ENCODE measurements around the gene IDS.
"Not testable (repeated sequence)": the region's sequence is repeated elsewhere in the genome, so short reads cannot be mapped to it uniquely, and the experiment has no call there.

IDS gene

DNA sequence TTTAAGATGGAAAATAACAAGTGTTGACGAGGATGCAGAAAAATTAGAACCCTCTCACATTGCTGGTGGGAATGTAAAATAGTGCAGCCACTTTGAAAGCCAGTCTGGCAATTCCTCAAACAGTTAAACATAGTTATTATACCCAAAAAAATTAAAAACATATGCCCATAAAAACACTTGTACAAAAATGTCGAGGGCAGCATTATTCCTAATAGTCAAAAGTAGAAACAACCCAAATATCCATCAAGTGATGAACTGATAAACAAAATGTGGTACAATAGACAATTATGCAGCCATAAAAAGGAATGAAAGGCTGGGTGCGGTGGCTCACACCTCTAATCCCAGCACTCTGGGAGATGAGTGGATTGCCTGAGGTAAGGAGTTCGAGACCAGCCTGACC, 6.3 kb downstream of the IDS start:
- no peak for DNase-seq (ENCODE audit: low read depth)

DNA sequence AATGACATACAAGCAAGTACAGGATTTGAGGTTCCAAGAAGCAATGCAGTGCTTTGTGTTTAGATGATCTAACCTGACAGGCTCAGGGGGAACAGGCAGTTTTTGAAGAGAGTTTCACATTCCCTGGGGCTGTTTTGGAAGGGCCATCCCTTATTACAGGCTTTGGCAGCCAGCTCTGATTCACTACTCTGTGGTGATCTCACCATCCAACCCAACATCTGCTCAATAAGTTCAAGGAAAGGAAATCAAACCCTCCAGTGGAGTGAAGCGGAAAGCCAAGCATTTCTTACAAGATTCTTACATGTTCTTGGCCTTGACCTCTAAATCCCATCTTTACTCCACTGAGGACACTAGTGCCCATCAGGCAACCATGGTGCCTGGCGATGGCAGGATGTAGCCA, 7.5 kb downstream of the IDS start:
- DNase-seq (ENCODE audit: low read depth) = no peak

DNA sequence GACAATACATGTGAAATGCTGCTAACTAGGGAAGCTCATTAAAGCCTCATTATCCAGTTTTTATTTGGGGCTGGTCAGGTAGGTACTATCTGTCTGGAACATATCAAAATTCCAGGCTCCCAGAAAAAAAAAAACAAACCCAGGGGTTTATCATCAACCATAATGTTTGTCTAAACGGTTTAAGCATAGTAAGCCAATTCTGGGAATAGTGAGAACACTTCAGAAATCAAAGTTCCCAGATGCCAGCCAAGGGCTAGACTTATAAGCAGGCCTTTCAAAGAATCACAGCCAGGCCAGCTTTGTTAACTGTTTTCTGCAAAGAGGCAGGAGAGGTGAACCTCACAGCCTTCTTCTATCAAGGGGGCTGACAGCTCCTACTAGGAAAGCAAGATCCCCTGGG, 8.1 kb downstream of the IDS start:
- DNase-seq (ENCODE audit: low read depth) = no peak

DNA sequence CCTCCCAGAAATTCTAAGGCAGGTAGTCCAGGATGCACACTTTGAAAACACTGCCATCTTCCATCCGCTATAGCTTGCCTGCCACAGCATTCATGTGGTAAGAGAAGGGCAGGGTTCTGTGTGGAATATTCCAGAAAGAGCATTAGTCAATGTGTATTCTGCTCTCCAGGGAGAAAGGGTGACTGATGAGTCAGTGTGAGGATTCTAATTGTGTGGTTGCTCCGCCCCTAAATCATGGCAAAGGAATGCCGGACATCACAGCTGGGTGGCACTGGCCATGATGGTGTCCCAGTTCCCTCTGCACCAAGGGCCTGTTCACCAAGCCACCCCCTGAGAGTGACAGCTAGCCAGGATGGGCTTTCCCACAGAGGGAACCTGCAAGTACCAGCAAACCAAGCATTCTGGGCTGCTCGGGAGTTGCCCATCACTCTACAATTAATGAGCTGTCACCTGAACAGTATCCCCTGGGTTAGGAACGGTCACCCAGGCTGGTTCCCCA, 9.5 kb downstream of the IDS start:
- DNase-seq (ENCODE audit: low read depth) = no peak

DNA sequence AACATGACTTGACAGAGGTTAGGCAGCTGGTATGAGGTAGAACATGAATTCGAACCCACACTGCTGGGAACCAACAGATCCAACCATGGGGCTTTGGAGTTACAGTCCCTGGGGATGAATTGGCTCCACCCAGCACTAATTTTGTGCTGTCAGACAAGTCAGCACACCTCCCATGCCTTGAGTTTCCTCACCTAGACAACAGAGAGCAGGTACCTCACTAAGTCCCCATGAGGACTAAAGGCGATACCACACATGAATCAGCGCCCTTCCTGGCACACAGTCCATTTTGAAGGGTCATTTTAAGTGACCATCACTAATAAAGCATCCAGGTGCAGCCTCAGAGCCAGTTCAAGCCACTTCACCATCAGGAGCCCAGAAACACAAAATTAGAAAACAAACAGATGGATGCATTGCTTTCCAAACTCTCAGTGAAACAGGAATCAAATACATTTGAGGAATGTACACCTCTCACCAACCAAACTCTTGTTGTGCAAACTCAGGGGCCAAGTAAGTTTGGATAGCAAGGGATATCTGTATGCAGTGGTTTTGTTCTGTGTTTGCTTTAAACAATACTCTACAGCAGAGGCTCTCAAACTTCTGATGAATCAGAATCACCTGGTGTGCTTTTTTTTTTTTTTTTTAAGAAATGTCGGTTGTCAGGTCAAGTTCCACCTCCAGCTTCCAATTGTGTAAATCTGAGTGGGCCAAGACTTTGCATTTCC, 10.1 kb downstream of the IDS start:
- no peak for DNase-seq (ENCODE audit: low read depth)

DNA sequence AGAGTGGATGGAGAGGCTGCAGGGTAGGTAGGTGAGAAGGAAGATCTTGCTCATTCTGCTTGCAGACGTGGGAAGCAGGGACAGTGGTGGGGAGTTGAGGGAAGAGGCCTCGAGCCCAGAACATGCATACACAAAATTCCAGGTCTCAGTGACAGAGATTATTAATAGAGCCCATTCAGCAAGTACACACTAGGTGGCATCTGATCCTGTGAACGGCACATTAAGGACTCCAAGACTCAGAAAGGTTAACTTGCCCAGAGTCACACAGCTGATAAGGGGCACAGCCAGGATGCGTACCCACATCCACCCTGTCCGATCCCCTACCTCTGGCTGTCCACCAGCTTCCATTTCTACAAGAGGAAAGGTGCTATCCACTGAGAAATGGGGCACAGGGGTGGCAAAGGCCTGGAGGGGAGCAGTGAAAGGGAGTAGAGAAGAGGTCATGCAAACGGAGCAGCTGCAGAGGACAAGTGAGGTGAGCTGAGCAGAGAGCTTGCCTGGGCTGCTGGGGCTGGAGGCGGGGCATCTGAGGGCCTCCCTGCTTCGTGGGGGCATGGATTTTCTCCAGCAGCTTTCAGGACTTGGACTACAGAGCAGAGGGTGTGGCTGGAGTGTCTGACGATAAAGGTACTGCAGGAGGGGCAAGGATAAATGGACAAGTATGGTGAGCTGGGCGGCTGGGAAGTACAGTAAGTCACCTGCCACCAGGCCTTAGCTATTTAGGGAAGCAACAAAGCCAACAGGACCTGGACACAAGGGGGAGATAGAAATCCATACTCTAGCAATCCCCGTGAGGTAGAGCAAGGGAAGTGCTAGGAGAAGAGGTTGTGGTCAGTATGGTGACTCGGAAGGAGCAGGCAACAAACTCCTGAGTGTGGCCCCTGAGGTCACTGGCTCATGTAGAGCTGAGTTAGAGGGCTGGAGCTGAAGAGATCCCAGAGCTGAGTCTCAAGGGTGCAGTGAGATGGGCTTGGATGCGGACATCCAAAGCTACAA, 11.2 kb downstream of the IDS start:
- DNase-seq (ENCODE audit: low read depth) = no peak

DNA sequence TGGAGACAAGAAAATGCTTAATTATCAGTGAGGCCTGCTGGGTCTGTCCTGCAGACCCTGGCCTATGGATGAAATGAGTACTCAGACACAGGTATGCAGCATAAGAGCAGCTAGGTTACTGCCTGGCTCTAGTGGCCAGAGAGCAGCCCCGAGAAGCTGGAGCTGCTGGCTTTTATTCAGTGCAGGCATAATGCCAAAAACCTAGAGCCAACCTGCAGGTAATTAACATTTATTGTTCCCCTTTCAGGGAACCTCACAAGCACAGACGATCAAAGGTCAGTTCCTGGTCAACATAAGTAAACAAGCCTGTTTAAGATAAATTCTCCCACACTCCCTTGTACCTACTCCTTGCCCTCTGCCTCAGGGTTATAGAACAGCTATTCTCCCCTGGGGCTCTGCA, 13.3 kb downstream of the IDS start:
- DNase-seq (ENCODE audit: low read depth) = no peak

DNA sequence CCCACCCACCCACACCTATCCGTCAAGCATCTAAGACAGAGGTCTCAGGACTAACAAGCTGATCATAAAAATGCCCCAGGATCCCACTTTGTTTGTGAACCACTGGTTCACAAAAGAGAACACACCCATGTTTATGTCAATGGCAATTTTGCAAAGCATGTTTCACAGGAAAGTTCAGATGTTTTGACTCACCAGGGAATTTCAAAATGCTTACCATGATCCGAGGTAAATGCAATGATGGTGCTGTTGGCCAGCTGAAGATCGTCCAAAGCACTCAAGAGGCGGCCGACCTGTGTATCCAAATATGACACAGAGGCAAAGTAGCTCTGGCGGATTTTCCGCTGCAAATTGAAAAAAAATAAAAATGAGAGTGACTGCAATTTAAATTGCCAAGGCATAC, 15.0 kb downstream of the IDS start:
- DNase-seq (ENCODE audit: low read depth) = no peak

DNA sequence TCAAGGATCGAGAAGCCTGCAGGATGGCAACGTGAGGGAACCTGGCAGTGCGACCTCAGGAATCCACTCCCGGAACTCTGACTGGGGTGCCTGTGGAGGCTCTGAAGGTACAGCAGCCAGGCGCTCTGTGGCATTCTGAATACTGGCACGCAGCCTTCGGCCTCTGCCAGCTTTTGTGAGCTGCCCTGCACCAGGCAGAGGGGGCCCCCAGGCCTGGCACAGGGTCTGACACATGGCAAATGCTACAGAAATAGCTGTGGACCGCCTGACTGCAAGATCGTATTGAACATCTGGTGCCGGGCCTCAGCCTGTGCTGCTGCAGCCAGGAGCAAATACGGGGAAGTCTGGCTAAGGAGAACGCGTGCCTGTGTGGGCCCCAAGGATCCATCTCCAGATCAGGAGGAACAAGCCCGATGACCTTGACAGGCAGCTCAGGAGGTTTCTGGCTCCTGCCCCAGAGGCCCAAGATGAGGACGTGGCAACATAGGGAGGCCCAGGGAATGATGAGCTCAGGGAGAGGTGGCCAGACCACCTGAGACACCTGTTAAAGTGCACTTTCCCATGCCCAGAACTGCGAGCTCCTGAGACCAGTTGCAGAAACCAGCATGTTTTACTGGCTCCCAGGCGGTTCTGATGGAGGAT, 16.6 kb downstream of the IDS start:
- not testable (repeated sequence) for DNase-seq (ENCODE audit: low read depth)

DNA sequence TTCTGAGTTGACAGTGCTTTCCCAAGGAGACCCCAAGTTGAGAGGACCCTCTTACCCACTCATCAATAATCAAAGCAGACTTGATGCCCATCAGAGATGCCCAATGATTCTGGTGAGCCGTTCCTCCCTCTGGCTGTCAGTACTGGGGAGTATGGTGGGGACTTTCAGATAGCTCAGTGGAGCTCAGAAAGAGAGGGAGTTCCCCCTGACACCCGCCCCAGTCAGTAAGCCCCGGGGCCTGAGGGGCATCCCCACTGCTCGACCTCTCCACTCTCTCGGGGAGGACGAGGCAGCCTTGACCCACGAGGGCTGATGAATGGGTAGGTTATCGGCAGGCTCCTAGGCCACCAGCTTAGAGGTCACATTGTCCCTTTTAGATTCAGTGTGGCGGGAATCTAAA, 17.1 kb downstream of the IDS start:
- not testable (repeated sequence) for DNase-seq (ENCODE audit: low read depth)

DNA sequence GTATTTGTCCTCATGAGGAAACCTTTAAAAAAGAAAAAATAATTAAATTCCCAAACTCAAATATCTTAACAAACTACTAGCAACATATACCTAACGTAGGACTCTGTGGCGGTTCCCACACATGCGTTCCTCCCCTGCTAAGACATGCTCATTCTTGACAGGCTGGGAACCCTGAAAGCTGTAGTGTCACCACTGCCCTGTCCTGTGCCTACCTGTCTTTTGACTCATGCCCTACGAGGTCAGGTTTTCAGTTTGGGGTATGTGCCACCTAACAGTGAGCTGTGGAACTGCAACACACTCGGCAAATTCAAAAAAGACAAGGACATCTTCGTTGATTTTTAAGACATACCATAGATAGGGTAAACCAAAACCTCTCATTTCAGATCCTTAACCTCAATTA, 17.8 kb downstream of the IDS start:
- no peak for DNase-seq (ENCODE audit: low read depth)

DNA sequence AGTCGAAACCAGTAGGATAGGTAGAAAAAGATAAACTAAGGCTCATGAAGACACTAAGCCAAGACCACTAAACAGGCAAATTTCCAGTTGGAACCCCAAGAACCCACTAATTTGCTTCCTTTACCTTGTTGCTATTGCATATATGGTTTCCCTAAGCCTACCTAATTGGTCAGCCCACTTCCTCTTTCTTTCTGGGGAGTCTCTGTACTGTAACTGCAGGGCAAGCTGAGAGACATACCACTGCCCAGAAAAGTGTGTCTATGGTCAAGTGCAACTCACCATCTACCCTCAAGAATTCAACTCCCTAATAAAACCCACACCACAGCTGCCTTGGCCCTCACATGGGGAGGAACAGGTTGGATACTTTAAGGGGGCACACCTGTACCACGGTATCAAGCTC, 28.6 kb downstream of the IDS start:
- no peak for DNase-seq (ENCODE audit: low read depth)

DNA sequence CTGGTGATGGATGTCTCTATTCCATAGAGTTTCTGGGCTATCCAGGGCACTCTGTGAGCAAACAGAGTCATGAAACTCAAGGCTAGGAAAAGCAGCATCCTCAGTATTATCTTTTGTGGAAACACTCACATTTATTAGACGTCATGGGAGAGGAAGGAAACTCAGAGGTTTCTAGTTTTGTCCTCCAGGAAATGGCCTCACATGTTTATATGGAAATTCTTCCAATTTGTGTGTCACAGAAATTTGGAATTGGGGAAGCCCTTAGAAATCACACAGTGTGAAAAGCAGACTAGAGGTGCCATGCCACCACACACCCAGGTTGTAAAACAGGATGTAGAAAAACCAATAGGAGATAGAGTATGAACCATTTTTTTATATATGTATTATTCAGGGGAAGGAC, 31.1 kb downstream of the IDS start:
- DNase-seq (ENCODE audit: low read depth) = no peak

DNA sequence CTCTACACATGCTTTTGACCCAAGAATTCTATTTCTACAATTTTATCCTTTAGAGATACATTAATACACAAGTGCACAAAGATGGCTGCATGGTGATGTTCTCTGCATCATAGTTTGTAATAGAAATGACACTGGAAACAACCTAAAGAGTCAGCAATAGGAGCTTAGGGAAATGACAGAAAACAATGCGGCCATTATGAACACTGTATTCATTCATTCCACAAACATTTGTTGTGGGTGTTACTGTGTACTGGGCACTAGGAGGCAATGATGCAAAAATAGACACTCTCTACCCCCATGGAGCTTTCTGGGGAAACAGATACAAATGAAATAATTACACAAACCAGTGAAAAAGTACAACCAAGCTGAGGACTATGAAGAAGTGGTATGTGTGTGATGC, 32.0 kb downstream of the IDS start:
- no peak for DNase-seq (ENCODE audit: low read depth)

DNA sequence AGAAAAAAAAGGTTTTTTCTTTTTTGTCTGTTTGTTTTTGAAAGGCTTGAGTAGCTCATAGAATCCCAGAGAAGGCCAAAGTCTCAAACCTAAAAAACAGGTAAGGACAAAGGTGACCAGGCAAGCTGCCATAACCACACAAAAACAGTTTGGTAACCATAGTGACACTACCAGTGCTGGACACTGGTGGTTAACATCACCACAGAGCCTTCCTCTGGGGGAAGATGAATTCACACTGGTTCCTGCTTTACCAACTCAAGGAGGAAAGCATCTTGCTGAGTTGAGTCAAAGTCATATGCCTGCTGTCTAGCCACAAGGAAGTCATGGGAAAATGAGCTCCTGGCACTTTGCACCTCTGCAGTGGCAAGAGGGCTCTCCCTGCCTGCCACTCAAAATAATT, 32.5 kb downstream of the IDS start:
- no peak for DNase-seq (ENCODE audit: low read depth)

DNA sequence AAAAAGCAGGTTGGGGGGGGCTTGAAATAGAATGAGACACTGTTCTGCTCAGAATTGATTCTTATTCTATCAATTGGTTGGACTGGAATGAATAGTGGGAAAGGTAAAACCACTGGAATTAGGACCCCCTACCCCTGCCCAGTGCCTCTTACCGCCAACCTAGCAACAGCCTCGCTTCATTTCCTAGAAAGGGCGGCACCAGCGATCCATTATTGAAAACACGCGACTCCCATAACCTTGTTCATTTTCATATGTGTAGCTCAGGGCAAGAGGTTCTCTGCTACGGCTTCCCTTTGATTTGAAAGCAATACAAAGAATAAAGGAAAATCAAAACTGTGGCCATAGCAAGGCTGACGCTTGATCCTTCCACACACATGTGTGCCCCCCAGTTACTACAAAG, 33.7 kb downstream of the IDS start:
- no peak for DNase-seq (ENCODE audit: low read depth)

DNA sequence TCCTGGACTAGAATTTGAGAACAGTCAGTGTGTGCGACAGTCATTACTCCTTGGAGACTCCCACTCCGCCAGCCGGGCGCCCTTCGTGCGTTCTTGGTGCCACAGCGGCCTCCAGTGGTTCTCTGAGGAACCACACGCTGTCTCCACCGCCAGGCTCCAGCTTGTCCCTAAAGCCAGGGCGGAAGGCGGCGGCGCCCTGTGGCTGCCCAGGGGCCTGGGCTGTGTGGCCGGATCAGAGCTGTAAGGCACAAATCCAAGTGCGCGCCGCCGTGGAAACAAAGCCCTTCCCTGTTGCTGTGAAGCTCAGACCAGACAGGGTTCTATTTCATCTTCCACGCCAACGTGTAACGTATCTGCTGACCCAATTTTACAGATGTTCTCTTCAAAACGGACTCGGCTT, 34.2 kb downstream of the IDS start:
- peak; percentile 62 for DNase-seq (ENCODE audit: low read depth)

DNA sequence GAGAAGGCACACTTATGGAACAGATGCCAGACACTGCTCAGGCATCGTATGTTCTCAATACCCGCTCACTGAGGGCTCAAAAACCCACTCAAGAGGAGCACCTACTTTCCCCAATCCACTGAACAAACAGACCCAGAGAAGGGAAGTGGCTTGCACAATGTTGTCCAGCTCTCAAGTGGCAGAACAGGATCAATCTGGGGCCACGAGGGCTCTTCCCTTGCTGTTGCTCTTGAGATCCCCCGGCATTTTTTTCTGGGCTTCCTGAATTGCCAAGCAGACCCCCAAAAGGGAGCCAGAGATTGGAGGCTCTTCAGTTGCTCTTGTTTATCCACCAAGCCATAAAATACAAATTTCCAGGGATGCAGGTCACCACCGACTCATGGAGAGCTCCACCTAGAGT, 35.7 kb downstream of the IDS start:
- no peak for DNase-seq (ENCODE audit: low read depth)

DNA sequence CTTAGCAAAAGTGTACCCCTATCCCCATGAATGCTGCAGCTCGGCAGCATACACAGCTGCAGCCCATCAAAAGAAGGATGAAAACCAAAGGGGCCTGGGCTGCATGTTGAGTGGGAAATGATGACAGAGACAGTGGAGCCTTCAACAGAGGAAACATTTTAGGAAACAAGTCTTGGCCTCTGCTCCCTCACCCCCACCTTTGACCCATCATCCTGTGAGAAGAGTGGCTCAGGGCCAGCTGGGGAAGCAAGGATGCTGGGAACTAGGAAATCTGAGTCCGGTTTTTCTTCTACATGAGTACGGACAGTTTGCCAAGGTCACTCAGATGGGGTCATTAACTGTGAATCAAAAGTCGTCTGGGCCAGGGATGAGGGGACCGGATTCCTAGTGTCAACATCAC, 37.2 kb downstream of the IDS start:
- DNase-seq (ENCODE audit: low read depth) = no peak

DNA sequence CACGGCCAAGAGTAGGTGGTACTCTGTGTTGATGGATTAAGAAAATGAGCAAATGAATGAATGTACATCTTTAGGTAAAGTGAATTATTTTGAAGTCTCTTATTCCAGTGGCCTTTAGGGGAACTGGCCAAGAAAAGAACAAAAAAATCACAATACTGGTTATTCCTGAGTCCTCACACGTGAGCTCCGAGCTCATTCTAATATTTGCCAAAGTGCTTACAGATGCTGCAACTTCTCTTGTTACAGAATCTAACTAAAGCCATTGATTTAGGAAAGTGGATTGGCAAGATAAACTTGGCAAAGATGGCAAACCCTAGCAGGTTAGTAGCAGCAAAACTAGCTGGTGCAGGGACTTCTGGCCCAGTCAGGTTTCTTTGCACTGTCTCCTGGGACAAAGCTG, 37.6 kb downstream of the IDS start:
- DNase-seq (ENCODE audit: low read depth) = no peak

DNA sequence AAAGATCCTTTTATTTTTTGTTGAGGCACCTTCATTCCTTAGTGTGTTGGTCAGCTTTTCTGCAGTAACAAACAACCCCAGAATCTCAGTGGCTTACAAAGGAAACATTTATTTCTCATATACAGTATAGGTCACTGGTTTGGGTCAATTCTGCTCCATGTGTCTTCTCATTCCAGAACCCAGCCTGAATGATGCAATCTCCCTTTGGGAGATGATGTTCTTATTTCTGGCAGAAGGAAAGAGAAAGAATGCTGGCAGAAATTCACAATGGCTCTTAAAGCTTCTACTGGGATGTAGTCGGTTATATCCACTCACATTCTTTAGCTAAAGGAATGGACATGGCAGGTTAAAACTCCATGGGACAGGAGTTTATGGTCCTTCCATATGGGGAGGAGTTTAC, 42.3 kb downstream of the IDS start:
- no peak for DNase-seq (ENCODE audit: low read depth)

DNA sequence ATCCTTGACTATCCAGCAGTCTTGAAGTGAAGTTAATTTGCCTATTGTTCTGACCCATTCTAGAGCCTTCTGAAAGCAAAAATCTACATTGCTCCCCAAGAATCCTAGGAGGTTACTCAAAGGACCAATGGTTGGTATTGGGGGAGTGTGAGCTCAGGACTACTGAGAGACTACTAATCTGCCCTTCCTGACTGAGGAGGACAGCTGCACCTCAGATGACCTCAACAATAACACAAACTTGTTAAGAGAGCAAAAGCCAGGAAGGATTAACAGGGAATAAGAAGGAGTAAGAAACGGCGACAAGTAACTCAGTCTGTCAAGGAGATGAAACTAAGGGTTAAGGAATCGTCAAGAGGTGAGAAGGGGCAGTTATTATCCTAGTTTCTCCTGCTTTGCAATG, 43.4 kb downstream of the IDS start:
- no peak for DNase-seq (ENCODE audit: low read depth)

DNA sequence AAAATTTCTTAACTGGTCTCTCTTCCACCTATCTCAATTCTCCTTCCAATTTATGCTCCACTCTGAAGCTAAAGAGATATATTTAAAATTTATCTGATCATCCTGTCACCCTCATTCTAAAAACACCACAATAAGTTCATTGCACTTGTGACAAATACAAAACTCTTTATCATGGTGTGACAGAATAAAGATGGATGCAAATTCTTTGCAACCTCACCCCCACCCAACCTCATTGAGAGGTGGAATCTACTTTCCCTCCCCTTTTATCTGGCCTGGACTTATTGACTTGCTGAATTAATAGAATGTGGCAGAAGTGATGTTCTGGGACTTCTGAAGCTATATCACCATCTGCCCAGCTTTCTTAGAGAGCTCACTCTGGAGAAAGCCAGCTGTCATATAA, 46.5 kb downstream of the IDS start:
- DNase-seq (ENCODE audit: low read depth) = no peak
